ENCODE results near the gene XPO1.

DNA sequence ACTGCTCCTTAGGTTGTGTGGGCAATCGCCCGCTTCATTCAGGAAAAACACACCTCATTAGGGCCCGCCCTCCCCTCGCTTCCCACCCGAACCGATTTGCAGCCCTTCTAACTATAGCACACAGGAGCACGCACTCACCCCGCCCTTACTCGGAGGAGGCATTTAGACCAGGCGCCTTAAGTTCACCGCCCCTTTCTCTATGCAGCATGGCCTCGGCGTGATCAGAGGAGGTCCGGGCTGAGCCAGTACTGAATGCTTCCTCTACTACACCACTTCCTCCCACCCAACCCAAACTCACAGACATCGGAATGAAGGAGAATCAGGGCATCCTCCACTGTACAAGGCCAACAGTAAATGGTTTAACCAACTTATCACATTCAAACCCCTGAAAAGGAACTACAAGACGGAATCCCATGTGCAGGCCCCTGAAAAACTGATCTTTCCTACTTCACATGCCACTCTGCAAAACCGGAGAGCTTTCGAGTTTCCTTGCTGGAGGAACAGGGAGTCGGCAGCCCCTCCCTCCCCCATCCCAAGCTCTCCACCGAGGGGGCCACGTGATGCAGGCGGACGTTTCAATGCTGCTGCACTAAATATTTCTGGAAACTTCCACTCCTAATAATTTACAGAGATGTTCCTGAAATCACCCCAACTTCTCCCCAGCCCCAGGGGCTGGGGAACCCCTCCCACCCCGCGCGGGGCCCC lies 1.4 kb downstream of the XPO1 start:
- no peak for TF ChIP-seq POLR2A (IDR thresholded peaks at IDR 0.05)
- TF ChIP-seq, protein P1, sequence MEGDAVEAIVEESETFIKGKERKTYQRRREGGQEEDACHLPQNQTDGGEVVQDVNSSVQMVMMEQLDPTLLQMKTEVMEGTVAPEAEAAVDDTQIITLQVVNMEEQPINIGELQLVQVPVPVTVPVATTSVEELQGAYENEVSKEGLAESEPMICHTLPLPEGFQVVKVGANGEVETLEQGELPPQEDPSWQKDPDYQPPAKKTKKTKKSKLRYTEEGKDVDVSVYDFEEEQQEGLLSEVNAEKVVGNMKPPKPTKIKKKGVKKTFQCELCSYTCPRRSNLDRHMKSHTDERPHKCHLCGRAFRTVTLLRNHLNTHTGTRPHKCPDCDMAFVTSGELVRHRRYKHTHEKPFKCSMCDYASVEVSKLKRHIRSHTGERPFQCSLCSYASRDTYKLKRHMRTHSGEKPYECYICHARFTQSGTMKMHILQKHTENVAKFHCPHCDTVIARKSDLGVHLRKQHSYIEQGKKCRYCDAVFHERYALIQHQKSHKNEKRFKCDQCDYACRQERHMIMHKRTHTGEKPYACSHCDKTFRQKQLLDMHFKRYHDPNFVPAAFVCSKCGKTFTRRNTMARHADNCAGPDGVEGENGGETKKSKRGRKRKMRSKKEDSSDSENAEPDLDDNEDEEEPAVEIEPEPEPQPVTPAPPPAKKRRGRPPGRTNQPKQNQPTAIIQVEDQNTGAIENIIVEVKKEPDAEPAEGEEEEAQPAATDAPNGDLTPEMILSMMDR (IDR thresholded peaks at IDR 0.05), result no peak
